Activated naive CD4-positive, alpha-beta T cell treated with anti-CD3 and anti-CD28 coated beads, Interleukin-2, amount 10 ng/mL, durations not matched to agents 7 days and 5 days (primary cell): ENCODE data around the gene NAA11.
"Not testable (repeated sequence)": the region's sequence is repeated elsewhere in the genome, so short reads cannot be mapped to it uniquely, and the experiment has no call there.

ENCODE experiments used
- CTCF ChIA-PET: fragments of 350-600 bp; sonication (Branson Sonifier 250); formaldehyde crosslinking; loops from one replicate; lab custom pipeline; 2021; ENCODE audit warnings: antibody characterized with exemption; lab: Charles Lee
- DNase-seq: peaks from one replicate; pipeline ENCODE4 v3.0.0-alpha.2; 2020
- H3K27ac Mint-ChIP-seq: one replicate; pipeline ENCODE4 v1.8.0; 2021; ENCODE audit warnings: mild to moderate bottlenecking, moderate library complexity, mixed read lengths
- H3K27me3 Mint-ChIP-seq: one replicate; pipeline ENCODE4 v1.8.0; 2021; ENCODE audit warnings: mild to moderate bottlenecking, mixed read lengths
- H3K36me3 Mint-ChIP-seq: one replicate; pipeline ENCODE4 v1.8.0; 2021; ENCODE audit warnings: mixed read lengths
- H3K4me1 Mint-ChIP-seq: one replicate; pipeline ENCODE4 v1.8.0; 2021; ENCODE audit warnings: mixed read lengths
- H3K4me3 Mint-ChIP-seq: one replicate; pipeline ENCODE4 v1.8.0; 2021; ENCODE audit warnings: mild to moderate bottlenecking, moderate library complexity, mixed read lengths
- H3K9me3 Mint-ChIP-seq: one replicate; pipeline ENCODE4 v1.8.0; 2021; ENCODE audit warnings: mixed read lengths

The NAA11 gene

GRCh38 chr4:79296768-79297428 lies 29.0 kb downstream of the NAA11 start:
- no peaks in the 10 kb centered on the region for H3K4me1 Mint-ChIP-seq
- no peaks in the 10 kb centered on the region for H3K36me3 Mint-ChIP-seq
- no peak overlapping the region for H3K27ac Mint-ChIP-seq
- H3K27me3 Mint-ChIP-seq: no peaks in the 10 kb centered on the region
- H3K4me3 Mint-ChIP-seq: no peak overlapping the region
- CTCF ChIA-PET: no interaction called here
- no peaks in the 10 kb centered on the region for H3K9me3 Mint-ChIP-seq
- DNase-seq: no peak

GRCh38 chr4:79295086-79295485 lies 30.8 kb downstream of the NAA11 start:
- no peaks in the 10 kb centered on the region for H3K9me3 Mint-ChIP-seq
- no peaks in the 10 kb centered on the region for H3K4me1 Mint-ChIP-seq
- H3K36me3 Mint-ChIP-seq: no peaks in the 10 kb centered on the region
- no peaks in the 10 kb centered on the region for H3K27me3 Mint-ChIP-seq
- CTCF ChIA-PET: no interaction called here
- no peak for DNase-seq
- no peak overlapping the region for H3K4me3 Mint-ChIP-seq
- no peak overlapping the region for H3K27ac Mint-ChIP-seq

DNA sequence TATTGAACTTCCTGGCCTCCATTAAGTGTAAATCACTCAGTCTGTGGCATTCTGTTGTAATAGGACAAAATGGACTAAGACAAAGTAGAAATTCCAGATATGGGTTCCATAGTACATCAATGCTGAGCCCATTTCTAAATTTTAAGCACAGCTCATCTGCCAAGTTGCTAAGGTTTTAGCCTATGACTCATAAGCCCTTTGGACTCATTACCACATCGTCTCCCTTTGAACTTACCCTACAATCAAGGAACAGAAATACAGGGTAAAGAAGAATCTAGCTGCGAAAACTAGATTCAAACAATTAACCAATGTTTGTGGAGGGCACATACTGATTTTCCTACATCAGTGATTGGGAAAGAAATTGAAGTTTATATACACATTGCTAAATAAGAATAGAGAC lies 31.8 kb downstream of the NAA11 start:
- no peaks in the 10 kb centered on the region for H3K36me3 Mint-ChIP-seq
- no peaks in the 10 kb centered on the region for H3K27me3 Mint-ChIP-seq
- no peaks in the 10 kb centered on the region for H3K4me1 Mint-ChIP-seq
- H3K4me3 Mint-ChIP-seq: no peak overlapping the region
- CTCF ChIA-PET: no interaction called here
- H3K9me3 Mint-ChIP-seq: no peaks in the 10 kb centered on the region
- H3K27ac Mint-ChIP-seq: no peak overlapping the region
- DNase-seq: no peak

DNA sequence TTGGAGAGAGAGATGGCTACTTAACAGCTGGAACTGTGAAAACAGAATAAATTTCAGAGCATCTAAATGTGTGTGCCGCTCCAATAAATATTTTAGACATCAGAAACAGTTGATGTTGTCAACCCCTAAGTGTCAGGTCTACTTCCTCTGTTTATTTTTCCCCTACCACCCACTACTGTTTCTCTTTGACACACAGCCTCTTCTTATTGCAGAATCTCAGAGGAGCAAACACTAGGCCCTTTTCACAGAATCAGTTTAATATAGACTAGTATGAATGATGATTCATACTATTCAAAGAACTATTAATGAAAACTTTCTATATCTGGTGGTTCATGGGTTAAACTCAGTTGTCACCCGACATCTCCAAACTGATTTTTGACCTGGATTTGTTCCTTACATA lies 33.9 kb downstream of the NAA11 start:
- Mint-ChIP-seq H3K4me3 (no peak overlapping the region), H3K36me3 (no peaks in the 10 kb centered on the region), H3K4me1 (no peaks in the 10 kb centered on the region), H3K27ac (no peak overlapping the region), H3K9me3 (no peaks in the 10 kb centered on the region), H3K27me3 (no peaks in the 10 kb centered on the region)
- DNase-seq: no peak
- CTCF ChIA-PET: no interaction called here

DNA sequence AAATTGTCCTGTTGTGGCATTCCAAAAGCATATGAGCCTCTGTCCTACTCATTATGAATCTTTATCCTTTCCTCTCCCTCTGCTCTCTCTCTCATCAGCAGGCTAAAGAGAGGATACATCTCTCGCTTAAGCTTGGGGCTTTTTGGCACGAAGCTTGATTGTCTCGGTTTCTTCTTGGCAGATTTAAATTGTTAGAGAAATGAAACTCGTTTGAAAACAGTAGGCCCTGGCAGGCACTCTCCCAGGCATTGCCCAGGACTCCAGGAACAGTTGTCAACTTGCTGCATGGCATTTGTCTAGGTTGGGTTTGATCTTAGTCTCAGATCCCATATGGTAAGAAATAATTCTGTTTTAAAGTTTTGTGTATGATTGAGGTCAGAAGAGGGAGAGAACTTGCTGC lies 35.5 kb downstream of the NAA11 start:
- DNase-seq: no peak
- Mint-ChIP-seq H3K27me3 (no peaks in the 10 kb centered on the region), H3K27ac (no peak overlapping the region), H3K36me3 (no peaks in the 10 kb centered on the region), H3K4me1 (no peaks in the 10 kb centered on the region), H3K4me3 (no peak overlapping the region), H3K9me3 (no peaks in the 10 kb centered on the region)
- CTCF ChIA-PET: no interaction called here

DNA sequence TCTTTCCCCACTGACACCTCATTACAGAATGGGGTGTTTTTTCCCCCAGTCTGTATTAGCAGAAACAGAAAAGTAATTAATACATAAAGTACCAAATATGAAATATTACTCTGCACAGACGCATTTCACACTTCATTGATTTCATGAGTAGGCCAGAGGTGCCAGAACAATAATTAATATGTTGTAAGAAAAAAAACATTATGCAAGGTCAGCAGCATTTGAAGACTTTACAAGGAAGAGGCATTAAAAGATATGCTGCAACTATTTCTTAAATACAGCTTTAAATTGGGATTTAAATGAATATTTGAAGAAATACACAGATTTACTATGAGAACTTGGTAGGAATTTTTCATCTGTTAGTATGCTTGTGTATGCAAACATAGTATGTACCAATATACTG lies 37.7 kb downstream of the NAA11 start:
- no peaks in the 10 kb centered on the region for H3K27me3 Mint-ChIP-seq
- CTCF ChIA-PET: no interaction called here
- no peaks in the 10 kb centered on the region for H3K4me1 Mint-ChIP-seq

GRCh38 chr4:79287718-79288117 lies 38.1 kb downstream of the NAA11 start:
- no peak for DNase-seq
- no peaks in the 10 kb centered on the region for H3K27me3 Mint-ChIP-seq
- H3K9me3 Mint-ChIP-seq: no peaks in the 10 kb centered on the region
- H3K36me3 Mint-ChIP-seq: no peaks in the 10 kb centered on the region
- no peak overlapping the region for H3K4me3 Mint-ChIP-seq
- no peak overlapping the region for H3K27ac Mint-ChIP-seq
- H3K4me1 Mint-ChIP-seq: no peaks in the 10 kb centered on the region
- CTCF ChIA-PET: no interaction called here

More for the DNA sequence above, 37.7 kb downstream of the NAA11 start:
- Mint-ChIP-seq H3K9me3 (no peaks in the 10 kb centered on the region), H3K4me3 (no peak overlapping the region), H3K27ac (no peak overlapping the region), H3K36me3 (no peaks in the 10 kb centered on the region)
- DNase-seq: no peak

- DNase-seq: no peak
- H3K4me3 Mint-ChIP-seq: no peak overlapping the region
- no peaks in the 10 kb centered on the region for H3K27me3 Mint-ChIP-seq
- H3K36me3 Mint-ChIP-seq: no peaks in the 10 kb centered on the region
- H3K27ac Mint-ChIP-seq: no peak overlapping the region
- CTCF ChIA-PET: interaction anchor here (0.7 kb wide), 1 partner anchor 506 kb away, joined by 4 read pairs; no protein-coding TSS in a partner anchor
- no peaks in the 10 kb centered on the region for H3K4me1 Mint-ChIP-seq
- H3K9me3 Mint-ChIP-seq: no peaks in the 10 kb centered on the region
Measured at GRCh38 chr4:79287076-79287475, 38.8 kb downstream of the NAA11 start.

GRCh38 chr4:79281566-79282359 lies 44.1 kb downstream of the NAA11 start:
- Mint-ChIP-seq H3K27ac (no peak overlapping the region), H3K36me3 (no peaks in the 10 kb centered on the region), H3K9me3 (no peaks in the 10 kb centered on the region), H3K4me3 (no peak overlapping the region), H3K27me3 (no peaks in the 10 kb centered on the region), H3K4me1 (no peaks in the 10 kb centered on the region)
- no peak for DNase-seq
- CTCF ChIA-PET: no interaction called here

DNA sequence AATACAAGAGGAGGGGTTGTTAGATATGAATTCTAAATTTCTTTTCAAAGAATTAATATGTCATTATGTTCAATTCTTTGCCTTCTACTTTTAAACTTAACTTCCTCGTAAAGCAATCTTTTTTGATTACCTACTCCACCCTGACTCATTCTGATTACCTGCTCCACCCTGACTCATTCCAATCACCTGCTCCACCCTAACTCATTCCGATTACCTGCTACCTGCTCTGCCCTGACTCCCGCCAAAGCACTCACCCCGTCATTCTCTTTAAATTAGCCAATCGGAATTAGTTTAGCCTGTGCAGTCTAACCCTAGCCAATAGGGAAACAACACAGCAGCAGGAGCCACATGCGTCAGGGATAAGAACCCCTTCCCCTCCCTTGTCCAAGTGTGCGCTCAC lies 48.4 kb downstream of the NAA11 start:
- H3K27ac Mint-ChIP-seq, H3K4me1 Mint-ChIP-seq, H3K27me3 Mint-ChIP-seq, CTCF ChIA-PET, H3K9me3 Mint-ChIP-seq, DNase-seq, H3K36me3 Mint-ChIP-seq, H3K4me3 Mint-ChIP-seq: not testable (repeated sequence)

GRCh38 chr4:79273915-79274314 lies 51.9 kb downstream of the NAA11 start:
- Mint-ChIP-seq H3K27me3 (no peaks in the 10 kb centered on the region), H3K36me3 (no peaks in the 10 kb centered on the region), H3K4me3 (no peak overlapping the region), H3K27ac (no peak overlapping the region), H3K4me1 (no peaks in the 10 kb centered on the region), H3K9me3 (no peaks in the 10 kb centered on the region)
- DNase-seq: no peak
- CTCF ChIA-PET: no interaction called here

- Mint-ChIP-seq H3K27me3 (no peaks in the 10 kb centered on the region), H3K36me3 (no peaks in the 10 kb centered on the region), H3K27ac (no peak overlapping the region), H3K4me3 (no peak overlapping the region), H3K9me3 (no peaks in the 10 kb centered on the region), H3K4me1 (no peaks in the 10 kb centered on the region)
- no peak for DNase-seq
- CTCF ChIA-PET: no interaction called here
Measured at GRCh38 chr4:79272761-79273160, 53.1 kb downstream of the NAA11 start.

- Mint-ChIP-seq H3K36me3 (no peaks in the 10 kb centered on the region), H3K4me3 (no peak overlapping the region), H3K27ac (no peak overlapping the region), H3K4me1 (no peaks in the 10 kb centered on the region), H3K9me3 (no peaks in the 10 kb centered on the region), H3K27me3 (no peaks in the 10 kb centered on the region)
- CTCF ChIA-PET: no interaction called here
- no peak for DNase-seq
Measured at GRCh38 chr4:79272126-79272525, 53.7 kb downstream of the NAA11 start.

DNA sequence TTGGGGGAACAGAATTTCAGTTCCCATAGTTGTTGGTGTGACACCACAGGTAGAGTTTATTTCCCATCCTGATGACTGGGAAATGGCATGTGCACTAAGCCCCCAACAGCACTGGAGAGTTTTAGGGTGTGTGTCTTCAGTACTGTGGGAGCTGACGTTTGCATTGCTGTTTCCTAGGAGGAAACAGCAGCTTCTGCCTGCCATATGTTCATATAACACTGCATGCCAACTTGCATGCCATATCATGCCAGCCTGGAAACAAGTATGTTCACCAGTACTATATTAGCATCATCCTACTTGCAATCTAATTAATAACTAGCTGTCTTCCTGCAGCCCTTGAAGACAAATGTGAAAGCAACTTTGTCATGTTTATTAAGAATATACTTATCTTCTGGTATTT lies 58.2 kb downstream of the NAA11 start:
- DNase-seq: no peak
- Mint-ChIP-seq H3K27ac (no peak overlapping the region), H3K9me3 (no peaks in the 10 kb centered on the region), H3K27me3 (no peaks in the 10 kb centered on the region), H3K4me3 (no peak overlapping the region), H3K36me3 (no peaks in the 10 kb centered on the region), H3K4me1 (no peaks in the 10 kb centered on the region)
- CTCF ChIA-PET: no interaction called here
